ENCODE results near the gene ARPIN.

ARPIN gene

DNA sequence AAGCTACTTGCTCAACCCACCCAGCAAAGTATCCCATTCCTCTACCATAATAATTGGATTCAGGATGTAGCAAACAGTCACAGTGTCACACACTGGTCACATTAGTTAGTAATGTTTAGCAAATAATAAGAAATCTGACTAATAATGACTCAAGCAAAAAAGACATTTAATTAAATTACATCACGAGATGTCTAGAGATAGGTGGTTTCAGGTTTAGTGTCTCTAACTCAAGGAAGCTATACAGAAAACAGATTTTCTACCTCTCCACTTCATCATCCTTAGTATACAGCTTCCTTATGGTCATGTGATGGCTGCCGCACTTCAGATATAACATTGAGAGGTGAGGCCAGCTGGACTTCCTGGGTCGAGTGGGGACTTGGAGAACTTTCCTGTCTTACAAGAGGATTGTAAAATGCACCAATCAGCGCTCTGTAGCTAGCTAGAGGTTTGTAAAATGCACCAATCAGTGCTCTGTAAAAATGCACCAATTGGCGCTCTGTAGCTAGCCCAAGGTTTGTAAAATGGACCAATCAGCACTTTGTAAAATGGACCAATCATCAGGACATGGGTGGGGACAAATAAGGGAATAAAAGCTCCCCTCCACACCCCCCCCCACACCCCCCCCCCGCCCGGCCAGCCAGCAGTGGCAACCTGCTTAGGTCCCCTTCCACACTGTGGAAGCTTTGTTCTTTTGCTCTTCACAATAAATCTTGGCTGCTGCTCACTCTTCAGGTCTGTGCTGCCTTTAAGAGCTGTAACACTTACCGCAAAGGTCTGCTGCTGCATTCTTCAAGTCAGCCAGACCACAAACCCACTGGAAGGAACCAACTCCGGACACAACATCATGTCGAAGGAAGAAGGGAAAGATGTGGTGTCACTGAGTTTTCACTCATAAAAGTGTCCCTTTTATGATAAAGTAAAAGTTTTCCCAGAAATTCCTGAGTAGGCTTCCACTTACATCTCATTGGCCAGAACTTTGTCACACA lies 24.9 kb upstream of the ARPIN start:
- no peak overlapping the region for H3K27ac ChIP-seq (ENCODE audit: low read depth, low read length)
- no peaks in the 10 kb centered on the region for H3K36me3 ChIP-seq (ENCODE audit: control insufficient read depth in 1 of 2, insufficient read depth in 2 of 2, low read length in 2 of 2)
- no peaks in the 10 kb centered on the region for H3K4me1 ChIP-seq (ENCODE audit: control insufficient read depth in 1 of 2, insufficient read depth in 2 of 2, low read length in 2 of 2)
- H3K9ac ChIP-seq (ENCODE audit: low read depth in 1 of 2, low read length in 2 of 2) = no peak overlapping the region
- no peaks in the 10 kb centered on the region for H3K27me3 ChIP-seq (ENCODE audit: control insufficient read depth in 1 of 2, insufficient read depth in 2 of 2, low read length in 2 of 2)
- H3K4me3 ChIP-seq (ENCODE audit: low read depth in 1 of 2, low read length in 2 of 2) = no peak overlapping the region
- H3K9me3 ChIP-seq (ENCODE audit: control insufficient read depth in 1 of 2, low read length in 2 of 2) = no peaks in the 10 kb centered on the region

DNA sequence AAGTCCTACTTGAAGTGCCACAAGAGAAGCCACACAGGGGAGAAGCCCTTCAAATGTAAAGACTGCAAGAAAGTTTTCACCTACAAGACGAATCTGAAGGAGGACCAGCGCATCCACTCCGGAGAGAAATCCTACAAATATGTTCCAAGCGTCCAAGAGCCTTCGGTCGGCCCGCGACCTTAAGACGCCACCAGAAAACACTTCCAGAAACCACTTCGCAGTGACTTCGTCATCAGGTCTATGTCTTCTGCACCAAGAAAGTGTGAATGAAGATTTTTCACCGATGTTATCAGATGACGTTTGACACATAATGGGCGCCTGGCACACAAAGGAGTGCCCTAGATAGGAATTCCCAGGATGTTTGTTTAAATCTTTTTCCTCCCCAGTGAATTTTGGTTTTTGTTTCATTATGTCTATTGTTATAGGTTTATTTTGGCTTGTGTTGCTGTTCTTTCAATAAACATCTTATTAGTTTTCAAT lies 24.1 kb upstream of the ARPIN start:
- H3K27ac ChIP-seq (ENCODE audit: low read depth, low read length) = no peak overlapping the region
- H3K9ac ChIP-seq (ENCODE audit: low read depth in 1 of 2, low read length in 2 of 2) = no peak overlapping the region
- no peaks in the 10 kb centered on the region for H3K4me1 ChIP-seq (ENCODE audit: control insufficient read depth in 1 of 2, insufficient read depth in 2 of 2, low read length in 2 of 2)
- no peaks in the 10 kb centered on the region for H3K36me3 ChIP-seq (ENCODE audit: control insufficient read depth in 1 of 2, insufficient read depth in 2 of 2, low read length in 2 of 2)
- H3K27me3 ChIP-seq (ENCODE audit: control insufficient read depth in 1 of 2, insufficient read depth in 2 of 2, low read length in 2 of 2) = no peaks in the 10 kb centered on the region
- H3K4me3 ChIP-seq (ENCODE audit: low read depth in 1 of 2, low read length in 2 of 2) = no peak overlapping the region
- no peaks in the 10 kb centered on the region for H3K9me3 ChIP-seq (ENCODE audit: control insufficient read depth in 1 of 2, low read length in 2 of 2)

- Histone ChIP-seq H3K36me3 (ENCODE audit: control insufficient read depth in 1 of 2, insufficient read depth in 2 of 2, low read length in 2 of 2) (no peaks in the 10 kb centered on the region), H3K27me3 (ENCODE audit: control insufficient read depth in 1 of 2, insufficient read depth in 2 of 2, low read length in 2 of 2) (no peaks in the 10 kb centered on the region), H3K9me3 (ENCODE audit: control insufficient read depth in 1 of 2, low read length in 2 of 2) (no peaks in the 10 kb centered on the region), H3K4me3 (ENCODE audit: low read depth in 1 of 2, low read length in 2 of 2) (no peak overlapping the region), H3K9ac (ENCODE audit: low read depth in 1 of 2, low read length in 2 of 2) (no peak overlapping the region), H3K4me1 (ENCODE audit: control insufficient read depth in 1 of 2, insufficient read depth in 2 of 2, low read length in 2 of 2) (no peaks in the 10 kb centered on the region), H3K27ac (ENCODE audit: low read depth, low read length) (no peak overlapping the region)
Measured at GRCh38 chr15:89936051-89936785, 23.5 kb upstream of the ARPIN start.

- Histone ChIP-seq H3K27ac (ENCODE audit: low read depth, low read length) (no peak overlapping the region), H3K4me3 (ENCODE audit: low read depth in 1 of 2, low read length in 2 of 2) (no peak overlapping the region), H3K27me3 (ENCODE audit: control insufficient read depth in 1 of 2, insufficient read depth in 2 of 2, low read length in 2 of 2) (no peaks in the 10 kb centered on the region), H3K4me1 (ENCODE audit: control insufficient read depth in 1 of 2, insufficient read depth in 2 of 2, low read length in 2 of 2) (no peaks in the 10 kb centered on the region), H3K9me3 (ENCODE audit: control insufficient read depth in 1 of 2, low read length in 2 of 2) (no peaks in the 10 kb centered on the region), H3K9ac (ENCODE audit: low read depth in 1 of 2, low read length in 2 of 2) (no peak overlapping the region), H3K36me3 (ENCODE audit: control insufficient read depth in 1 of 2, insufficient read depth in 2 of 2, low read length in 2 of 2) (no peaks in the 10 kb centered on the region)
Measured at GRCh38 chr15:89932880-89933279, 20.1 kb upstream of the ARPIN start.

GRCh38 chr15:89928421-89928820 lies 15.7 kb upstream of the ARPIN start:
- Histone ChIP-seq H3K9me3 (ENCODE audit: control insufficient read depth in 1 of 2, low read length in 2 of 2) (no peaks in the 10 kb centered on the region), H3K4me3 (ENCODE audit: low read depth in 1 of 2, low read length in 2 of 2) (no peak overlapping the region), H3K27me3 (ENCODE audit: control insufficient read depth in 1 of 2, insufficient read depth in 2 of 2, low read length in 2 of 2) (no peaks in the 10 kb centered on the region), H3K27ac (ENCODE audit: low read depth, low read length) (no peak overlapping the region), H3K4me1 (ENCODE audit: control insufficient read depth in 1 of 2, insufficient read depth in 2 of 2, low read length in 2 of 2) (no peaks in the 10 kb centered on the region), H3K36me3 (ENCODE audit: control insufficient read depth in 1 of 2, insufficient read depth in 2 of 2, low read length in 2 of 2) (no peaks in the 10 kb centered on the region), H3K9ac (ENCODE audit: low read depth in 1 of 2, low read length in 2 of 2) (no peak overlapping the region)

DNA sequence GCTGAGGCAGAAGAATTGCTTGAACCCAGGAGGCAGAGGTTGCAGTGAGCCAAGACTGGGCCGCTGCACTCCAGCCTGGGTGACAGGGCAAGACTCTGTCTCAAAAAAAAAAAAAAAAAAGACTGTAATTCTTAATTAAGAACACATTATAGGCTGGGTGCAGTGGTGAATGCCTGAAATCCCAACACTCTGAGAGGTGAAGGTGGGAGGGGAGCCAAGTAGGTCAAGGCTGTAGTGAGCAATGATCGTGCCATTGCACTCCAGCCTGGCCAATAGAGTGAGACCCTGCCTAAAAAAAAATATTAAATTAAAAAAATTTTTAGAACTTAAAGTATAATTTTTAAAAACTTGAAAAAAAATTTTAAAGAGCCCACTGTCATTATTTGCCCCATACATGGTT lies 13.4 kb upstream of the ARPIN start:
- H3K36me3 ChIP-seq (ENCODE audit: control insufficient read depth in 1 of 2, insufficient read depth in 2 of 2, low read length in 2 of 2) = no peaks in the 10 kb centered on the region

DNA sequence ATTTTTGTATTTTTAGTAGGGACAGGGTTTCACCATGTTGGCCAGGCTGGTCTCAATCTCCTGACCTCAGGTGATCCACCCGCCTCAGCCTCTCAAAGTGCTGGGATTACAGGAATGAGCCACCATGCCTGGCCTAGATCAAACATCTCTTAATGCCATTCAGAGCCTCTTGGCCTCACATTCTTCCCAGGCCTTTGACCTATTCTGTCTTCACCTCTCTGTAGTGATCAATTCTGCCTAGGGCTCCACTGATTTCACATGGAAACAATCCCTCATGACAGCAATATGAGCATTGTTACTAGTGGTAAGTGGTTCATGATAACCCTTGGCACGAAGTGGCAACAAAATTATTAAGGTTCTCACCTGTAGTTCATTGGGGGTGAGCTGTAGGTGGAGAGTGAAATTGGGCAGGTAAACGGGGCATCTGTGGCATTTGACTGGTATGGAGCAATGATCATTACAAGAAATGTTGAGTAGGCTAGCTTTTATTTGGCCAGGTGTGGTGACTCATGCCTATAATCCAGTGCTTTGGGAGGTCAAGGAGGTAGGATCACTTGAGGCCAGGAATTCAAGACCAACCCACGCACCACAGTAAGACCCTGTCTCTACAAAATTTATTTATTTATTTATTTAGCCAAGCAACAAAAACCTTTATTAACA lies 4.8 kb upstream of the ARPIN start:
- Histone ChIP-seq H3K4me3 (ENCODE audit: low read depth in 1 of 2, low read length in 2 of 2) (no peak overlapping the region), H3K27ac (ENCODE audit: low read depth, low read length) (no peak overlapping the region), H3K9ac (ENCODE audit: low read depth in 1 of 2, low read length in 2 of 2) (no peak overlapping the region), H3K4me1 (ENCODE audit: control insufficient read depth in 1 of 2, insufficient read depth in 2 of 2, low read length in 2 of 2) (peaks cover 4 to 8% of the 10 kb centered on the region in 2 donors), H3K27me3 (ENCODE audit: control insufficient read depth in 1 of 2, insufficient read depth in 2 of 2, low read length in 2 of 2) (no peaks in the 10 kb centered on the region), H3K9me3 (ENCODE audit: control insufficient read depth in 1 of 2, low read length in 2 of 2) (no peaks in the 10 kb centered on the region), H3K36me3 (ENCODE audit: control insufficient read depth in 1 of 2, insufficient read depth in 2 of 2, low read length in 2 of 2) (no peaks in the 10 kb centered on the region)

More for the DNA sequence above, 13.4 kb upstream of the ARPIN start:
- Histone ChIP-seq H3K4me3 (ENCODE audit: low read depth in 1 of 2, low read length in 2 of 2) (no peak overlapping the region), H3K9ac (ENCODE audit: low read depth in 1 of 2, low read length in 2 of 2) (no peak overlapping the region), H3K4me1 (ENCODE audit: control insufficient read depth in 1 of 2, insufficient read depth in 2 of 2, low read length in 2 of 2) (no peaks in the 10 kb centered on the region), H3K27me3 (ENCODE audit: control insufficient read depth in 1 of 2, insufficient read depth in 2 of 2, low read length in 2 of 2) (no peaks in the 10 kb centered on the region), H3K9me3 (ENCODE audit: control insufficient read depth in 1 of 2, low read length in 2 of 2) (no peaks in the 10 kb centered on the region), H3K27ac (ENCODE audit: low read depth, low read length) (no peak overlapping the region)

DNA sequence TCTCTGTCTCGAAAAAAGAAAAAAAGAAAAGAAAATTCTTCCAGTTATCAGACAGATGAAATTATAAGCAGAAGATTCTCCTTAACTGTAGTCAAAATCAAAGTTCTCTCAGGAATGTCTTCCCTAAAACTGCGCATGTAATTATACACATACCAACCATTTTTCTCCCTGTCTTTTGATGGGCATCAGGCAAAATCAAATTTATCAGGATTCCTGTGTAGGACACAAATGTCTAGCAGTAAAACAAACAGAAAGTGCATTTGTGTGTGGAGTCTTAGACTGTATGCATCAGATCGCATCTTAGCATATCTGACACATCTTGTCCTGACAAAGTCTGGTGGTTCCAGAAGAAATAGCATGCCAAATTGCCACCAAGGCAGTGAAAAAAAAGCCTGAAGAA lies 3.9 kb upstream of the ARPIN start:
- H3K4me3 ChIP-seq (ENCODE audit: low read depth in 1 of 2, low read length in 2 of 2) = no peak overlapping the region
- no peak overlapping the region for H3K9ac ChIP-seq (ENCODE audit: low read depth in 1 of 2, low read length in 2 of 2)
- H3K27ac ChIP-seq (ENCODE audit: low read depth, low read length) = no peak overlapping the region
- H3K36me3 ChIP-seq (ENCODE audit: control insufficient read depth in 1 of 2, insufficient read depth in 2 of 2, low read length in 2 of 2) = no peaks in the 10 kb centered on the region
- no peaks in the 10 kb centered on the region for H3K27me3 ChIP-seq (ENCODE audit: control insufficient read depth in 1 of 2, insufficient read depth in 2 of 2, low read length in 2 of 2)
- H3K4me1 ChIP-seq (ENCODE audit: control insufficient read depth in 1 of 2, insufficient read depth in 2 of 2, low read length in 2 of 2) = peaks cover 7 to 13% of the 10 kb centered on the region in 2 donors
- no peaks in the 10 kb centered on the region for H3K9me3 ChIP-seq (ENCODE audit: control insufficient read depth in 1 of 2, low read length in 2 of 2)

DNA sequence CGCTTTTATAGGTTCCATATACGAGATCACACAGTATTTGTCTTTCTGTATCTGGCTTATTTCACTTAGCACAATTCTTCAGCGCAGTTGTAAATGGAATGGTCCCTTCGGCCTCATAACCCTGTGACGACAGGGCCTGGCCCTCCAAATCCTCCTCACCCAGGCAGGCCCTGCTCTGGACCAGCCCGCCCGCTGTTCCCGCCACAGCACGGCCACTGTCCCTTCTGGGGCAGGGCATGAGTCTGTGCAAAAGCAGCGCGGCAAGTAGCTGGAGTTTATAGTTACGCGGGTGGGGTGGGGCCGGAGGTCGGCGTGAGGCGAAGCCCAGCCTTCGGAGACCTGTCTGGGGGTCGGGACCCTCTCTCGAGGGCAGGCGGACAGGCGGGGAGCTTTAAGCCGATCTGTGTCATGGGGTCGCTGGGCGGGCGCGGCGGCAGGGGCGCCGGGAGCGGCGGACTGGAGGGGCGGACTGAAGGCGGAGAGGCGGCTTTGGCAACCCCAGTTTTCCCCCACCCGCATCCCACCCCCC lies 543 bp downstream of the ARPIN start:
- H3K4me3 ChIP-seq (ENCODE audit: low read depth in 1 of 2, low read length in 2 of 2) = peak overlapping the region; percentile 74 to 88
- H3K36me3 ChIP-seq (ENCODE audit: control insufficient read depth in 1 of 2, insufficient read depth in 2 of 2, low read length in 2 of 2) = peaks cover 7 to 30% of the 10 kb centered on the region in 2 donors
- H3K9ac ChIP-seq (ENCODE audit: low read depth in 1 of 2, low read length in 2 of 2) = peak overlapping the region; percentile 65 to 84
- no peaks in the 10 kb centered on the region for H3K9me3 ChIP-seq (ENCODE audit: control insufficient read depth in 1 of 2, low read length in 2 of 2)
- no peaks in the 10 kb centered on the region for H3K27me3 ChIP-seq (ENCODE audit: control insufficient read depth in 1 of 2, insufficient read depth in 2 of 2, low read length in 2 of 2)
- H3K27ac ChIP-seq (ENCODE audit: low read depth, low read length) = peak overlapping the region; percentile 39
- H3K4me1 ChIP-seq (ENCODE audit: control insufficient read depth in 1 of 2, insufficient read depth in 2 of 2, low read length in 2 of 2) = peaks cover 10 to 31% of the 10 kb centered on the region in 2 donors

All from duodenal mucosa (tissue), 2 donors.